Peyer's patch (tissue), 4 donors: ENCODE data around the gene ZBTB2.

Experiments
- POLR2A ChIP-seq, 2 donors: fragments of 450-650 bp; IDR thresholded peaks; one replicate each; pipeline ENCODE4 v1.5.1; 2017; ENCODE audit warnings: antibody characterized with exemption in 2 of 2, mild to moderate bottlenecking in 2 of 2, moderate library complexity in 2 of 2
- TF ChIP-seq, protein P1 (sequence below), 6 experiments: fragments of 450-650 bp in 4 of 6; fragments of 200-600 bp in 2 of 6; sonication (generic) in 1 of 6; IDR thresholded peaks; one replicate each; pipeline ENCODE4 v1.5.1; 2017 to 2019; ENCODE audit warnings: antibody characterized with exemption in 6 of 6, mild to moderate bottlenecking in 3 of 6, moderate library complexity in 1 of 6

DNA sequence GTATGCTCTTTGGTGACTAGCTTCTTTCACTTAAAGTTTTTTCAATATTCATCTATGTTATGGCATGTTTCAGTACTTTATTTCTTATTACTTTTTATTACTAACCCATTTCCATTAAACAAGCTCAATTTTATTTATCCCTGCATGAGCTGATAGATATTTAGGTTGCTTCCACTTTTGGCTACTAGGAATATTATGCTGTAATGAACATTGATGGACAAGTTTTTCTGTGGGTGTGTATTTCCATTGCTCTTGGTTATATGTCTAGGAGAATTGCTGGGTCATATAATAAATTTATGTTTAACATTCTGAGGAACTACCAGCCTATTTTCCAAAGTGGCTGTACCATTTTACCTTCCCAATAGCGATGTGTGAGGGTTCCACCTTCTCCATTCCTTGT lies 69.9 kb downstream of the ZBTB2 start:
- TF ChIP-seq POLR2A (IDR thresholded peaks at IDR 0.05), result no peak
- TF ChIP-seq, protein P1, sequence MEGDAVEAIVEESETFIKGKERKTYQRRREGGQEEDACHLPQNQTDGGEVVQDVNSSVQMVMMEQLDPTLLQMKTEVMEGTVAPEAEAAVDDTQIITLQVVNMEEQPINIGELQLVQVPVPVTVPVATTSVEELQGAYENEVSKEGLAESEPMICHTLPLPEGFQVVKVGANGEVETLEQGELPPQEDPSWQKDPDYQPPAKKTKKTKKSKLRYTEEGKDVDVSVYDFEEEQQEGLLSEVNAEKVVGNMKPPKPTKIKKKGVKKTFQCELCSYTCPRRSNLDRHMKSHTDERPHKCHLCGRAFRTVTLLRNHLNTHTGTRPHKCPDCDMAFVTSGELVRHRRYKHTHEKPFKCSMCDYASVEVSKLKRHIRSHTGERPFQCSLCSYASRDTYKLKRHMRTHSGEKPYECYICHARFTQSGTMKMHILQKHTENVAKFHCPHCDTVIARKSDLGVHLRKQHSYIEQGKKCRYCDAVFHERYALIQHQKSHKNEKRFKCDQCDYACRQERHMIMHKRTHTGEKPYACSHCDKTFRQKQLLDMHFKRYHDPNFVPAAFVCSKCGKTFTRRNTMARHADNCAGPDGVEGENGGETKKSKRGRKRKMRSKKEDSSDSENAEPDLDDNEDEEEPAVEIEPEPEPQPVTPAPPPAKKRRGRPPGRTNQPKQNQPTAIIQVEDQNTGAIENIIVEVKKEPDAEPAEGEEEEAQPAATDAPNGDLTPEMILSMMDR (IDR thresholded peaks at IDR 0.05), result no peak
